HCT116 (cell line): ENCODE data around the gene AP1B1.

Experiments used
- CEBPB ChIP-seq: IDR thresholded peaks from 2 replicates; pipeline ENCODE4 v1.6.1; 2012; ENCODE audit warnings: low read depth
- CTCF ChIP-seq, 3 experiments: fragments of 200-600 bp in 1 of 3; sonication (generic) in 1 of 3; IDR thresholded peaks in 2 of 3; conservative IDR thresholded peaks in 1 of 3; 2 replicates each; pipeline ENCODE4 v1.5.1; 2012 to 2017; ENCODE audit warnings: low read depth in 2 of 3, low read length in 2 of 3, antibody characterized with exemption in 1 of 3, borderline replicate concordance in 1 of 3, control low read depth in 1 of 3, mild to moderate bottlenecking in 1 of 3, mixed read lengths in 1 of 3, mixed run types in 1 of 3, moderate library complexity in 1 of 3; ENCODE audit not compliant: insufficient read depth in 1 of 3
- POLR2A ChIP-seq: IDR thresholded peaks from 2 replicates; pipeline ENCODE4 v1.7.0; 2011; ENCODE audit warnings: borderline replicate concordance; ENCODE audit not compliant: insufficient read depth, insufficient read length; ENCODE audit errors: extremely low read depth

GRCh38 chr22:29338398-29338797 is 50.0 kb downstream of the AP1B1 start:
- TF ChIP-seq POLR2A (no peak), CEBPB (no peak), CTCF (IDR thresholded peaks at IDR 0.05 in 2 of 3, conservative IDR thresholded peaks at IDR 0.05 in 1 of 3; ENCODE audit: borderline replicate concordance in 1 of 3, insufficient read depth in 1 of 3, low read depth in 2 of 3, low read length in 2 of 3) (no peak)
